ENCODE data around the gene PPIB. TPM values are rescaled to one million over a fixed set of nuclear protein-coding genes. Genes with fewer than 3 reads are reported as not detected.

The PPIB gene
- total RNA-seq, 1 donor from 2014 or later = 425 TPM

DNA sequence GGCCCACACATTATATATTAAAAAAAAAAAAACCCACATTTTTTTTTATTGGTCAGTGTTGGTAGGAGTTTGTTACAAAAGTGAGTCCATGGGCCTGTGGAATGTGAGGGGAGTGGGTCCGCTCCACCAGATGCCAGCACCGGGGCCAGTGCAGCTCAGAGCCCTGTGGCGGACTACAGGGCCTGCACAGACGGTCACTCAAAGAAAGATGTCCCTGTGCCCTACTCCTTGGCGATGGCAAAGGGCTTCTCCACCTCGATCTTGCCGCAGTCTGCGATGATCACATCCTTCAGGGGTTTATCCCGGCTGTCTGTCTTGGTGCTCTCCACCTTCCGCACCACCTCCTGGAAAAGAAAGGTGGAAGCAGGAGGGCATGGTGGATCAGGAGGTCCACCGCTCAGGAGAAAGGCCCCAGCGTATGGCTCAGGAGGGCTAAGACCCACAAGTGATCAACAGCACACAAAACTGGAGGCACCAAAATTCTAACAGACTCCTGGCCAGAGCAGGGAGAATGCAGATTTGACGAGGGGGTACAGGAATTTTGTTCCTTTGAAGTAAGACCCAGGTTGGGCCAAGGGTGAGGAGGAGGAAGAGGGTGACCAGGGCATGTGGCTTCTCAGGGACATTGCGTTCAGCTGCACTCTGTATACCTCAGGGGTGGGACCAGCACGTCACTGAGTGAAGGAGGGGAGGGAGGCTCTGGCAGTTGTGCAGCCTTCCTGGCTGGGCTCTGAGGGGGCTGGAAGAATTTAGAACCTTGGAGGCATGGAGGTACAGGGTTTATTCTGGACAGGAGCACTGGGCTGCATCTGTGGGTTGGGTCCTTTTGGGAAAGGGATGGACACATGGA lies 6.8 kb downstream of the PPIB start:
- no peak for DNase-seq (ENCODE audit: low spot score in 2 of 2, unreplicated experiment in 2 of 2)
- H3K36me3 Mint-ChIP-seq = peaks cover 33% of the 10 kb centered on the region
- H3K4me3 Mint-ChIP-seq = no peak overlapping the region
- H3K27me3 Mint-ChIP-seq (ENCODE audit: low read depth) = peaks cover 17% of the 10 kb centered on the region
- H3K9me3 Mint-ChIP-seq = no peaks in the 10 kb centered on the region
- TF ChIP-seq, protein P1, sequence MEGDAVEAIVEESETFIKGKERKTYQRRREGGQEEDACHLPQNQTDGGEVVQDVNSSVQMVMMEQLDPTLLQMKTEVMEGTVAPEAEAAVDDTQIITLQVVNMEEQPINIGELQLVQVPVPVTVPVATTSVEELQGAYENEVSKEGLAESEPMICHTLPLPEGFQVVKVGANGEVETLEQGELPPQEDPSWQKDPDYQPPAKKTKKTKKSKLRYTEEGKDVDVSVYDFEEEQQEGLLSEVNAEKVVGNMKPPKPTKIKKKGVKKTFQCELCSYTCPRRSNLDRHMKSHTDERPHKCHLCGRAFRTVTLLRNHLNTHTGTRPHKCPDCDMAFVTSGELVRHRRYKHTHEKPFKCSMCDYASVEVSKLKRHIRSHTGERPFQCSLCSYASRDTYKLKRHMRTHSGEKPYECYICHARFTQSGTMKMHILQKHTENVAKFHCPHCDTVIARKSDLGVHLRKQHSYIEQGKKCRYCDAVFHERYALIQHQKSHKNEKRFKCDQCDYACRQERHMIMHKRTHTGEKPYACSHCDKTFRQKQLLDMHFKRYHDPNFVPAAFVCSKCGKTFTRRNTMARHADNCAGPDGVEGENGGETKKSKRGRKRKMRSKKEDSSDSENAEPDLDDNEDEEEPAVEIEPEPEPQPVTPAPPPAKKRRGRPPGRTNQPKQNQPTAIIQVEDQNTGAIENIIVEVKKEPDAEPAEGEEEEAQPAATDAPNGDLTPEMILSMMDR (IDR thresholded peaks at IDR 0.05; ENCODE audit: unreplicated experiment) = no peak
- H3K27ac Mint-ChIP-seq = no peak overlapping the region
- peaks cover 18% of the 10 kb centered on the region for H3K4me1 Mint-ChIP-seq

DNA sequence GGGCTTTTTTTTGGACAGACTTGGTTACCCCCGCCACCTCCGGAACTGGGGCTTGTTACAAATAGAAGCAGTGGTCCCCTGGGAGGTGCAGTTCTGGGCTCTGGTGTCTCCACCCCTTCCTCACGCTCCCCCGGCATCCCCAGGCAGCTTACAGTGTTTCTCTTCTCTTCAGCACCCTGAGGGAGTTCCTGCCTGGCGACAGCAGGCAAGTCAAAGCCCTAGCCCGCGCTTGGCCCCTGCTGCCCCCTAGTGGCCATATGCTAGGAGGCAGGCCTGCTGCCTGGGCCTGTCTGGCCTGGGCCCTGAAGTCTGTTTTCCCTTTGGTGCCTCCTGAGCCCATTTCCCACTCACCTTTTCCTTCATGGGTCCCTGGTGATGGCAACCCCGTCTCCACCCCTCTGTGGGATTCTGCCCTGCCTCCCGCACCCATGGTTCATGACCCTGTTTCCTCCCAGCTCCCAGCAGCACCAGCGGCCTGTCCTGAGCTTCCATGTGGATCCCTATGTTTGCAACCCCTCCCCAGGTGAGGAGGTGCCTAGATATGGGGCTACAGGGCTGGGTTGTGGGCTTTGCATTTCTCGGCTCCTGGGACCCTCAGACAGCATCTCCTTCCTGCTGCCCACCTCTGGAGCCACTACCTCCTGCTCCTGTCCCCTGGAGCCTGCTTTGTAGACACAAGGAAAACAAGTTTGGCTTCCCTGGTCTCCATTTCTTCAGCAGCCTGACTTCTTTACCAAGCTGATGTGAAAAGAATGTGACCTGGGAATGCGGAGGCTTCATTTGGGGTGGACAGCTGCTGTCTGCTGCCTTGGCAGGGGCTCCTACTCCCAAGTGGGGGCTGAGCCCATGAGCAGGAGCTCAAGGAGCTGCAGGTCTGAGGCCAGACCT lies 9.1 kb downstream of the PPIB start:
- Mint-ChIP-seq H3K27ac (peak overlapping the region; percentile 82), H3K27me3 (ENCODE audit: low read depth) (peaks cover 34% of the 10 kb centered on the region), H3K4me1 (peaks cover 14% of the 10 kb centered on the region), H3K9me3 (no peaks in the 10 kb centered on the region), H3K36me3 (peaks cover 22% of the 10 kb centered on the region), H3K4me3 (peak overlapping the region; percentile 49)
- peak; percentile 77 to 97 for DNase-seq (ENCODE audit: low spot score in 2 of 2, unreplicated experiment in 2 of 2)
- TF ChIP-seq, protein P1 (IDR thresholded peaks at IDR 0.05; ENCODE audit: unreplicated experiment) = peak; percentile 96

DNA sequence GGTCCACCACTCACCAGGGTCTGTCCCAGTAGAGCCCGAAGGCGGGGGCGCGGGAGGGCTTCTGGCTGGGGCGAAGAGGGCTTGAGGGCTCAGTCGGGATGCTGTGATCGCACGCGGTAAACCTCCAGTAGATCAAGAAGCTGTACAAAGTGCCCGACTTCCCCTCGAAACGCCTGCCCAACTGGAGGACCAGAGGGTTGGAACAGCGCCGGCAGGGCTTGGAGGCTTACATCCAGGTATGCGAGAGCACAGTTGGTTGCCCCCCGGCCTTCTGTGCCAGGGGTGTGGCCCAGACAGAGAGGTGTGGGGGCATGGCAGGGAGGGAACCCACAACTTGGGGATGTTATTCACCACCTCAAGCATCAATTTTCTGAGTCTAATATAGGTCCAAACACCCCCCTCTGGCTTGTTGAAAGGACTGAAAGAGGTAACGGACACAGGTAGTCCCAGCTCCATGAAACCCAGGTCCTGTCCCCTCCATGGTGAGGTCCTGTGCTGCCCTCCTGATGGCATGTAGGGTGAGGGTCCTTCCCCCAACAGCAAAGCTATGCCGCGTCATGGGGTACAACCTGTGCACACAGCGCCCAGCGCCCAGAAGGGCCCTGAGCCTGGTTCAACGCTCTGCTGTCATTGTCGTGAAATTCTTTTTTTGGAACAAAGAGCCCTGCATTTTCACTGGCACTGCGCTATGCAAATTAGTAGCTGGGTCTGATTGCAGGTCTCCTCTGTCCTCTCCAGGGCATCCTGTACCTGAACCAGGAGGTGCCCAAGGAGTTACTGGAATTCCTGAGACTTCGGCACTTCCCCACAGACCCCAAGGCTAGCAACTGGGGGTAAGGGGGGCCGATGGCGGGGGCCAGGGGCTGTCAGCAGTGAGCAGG lies 10.1 kb downstream of the PPIB start:
- Mint-ChIP-seq H3K27ac (no peak overlapping the region), H3K9me3 (no peaks in the 10 kb centered on the region), H3K36me3 (peaks cover 14% of the 10 kb centered on the region), H3K4me1 (peaks cover 12% of the 10 kb centered on the region), H3K27me3 (ENCODE audit: low read depth) (peaks cover 34% of the 10 kb centered on the region), H3K4me3 (peak overlapping the region; percentile 42)
- TF ChIP-seq, protein P1 (IDR thresholded peaks at IDR 0.05; ENCODE audit: unreplicated experiment) = no peak
- no peak for DNase-seq (ENCODE audit: low spot score in 2 of 2, unreplicated experiment in 2 of 2)

DNA sequence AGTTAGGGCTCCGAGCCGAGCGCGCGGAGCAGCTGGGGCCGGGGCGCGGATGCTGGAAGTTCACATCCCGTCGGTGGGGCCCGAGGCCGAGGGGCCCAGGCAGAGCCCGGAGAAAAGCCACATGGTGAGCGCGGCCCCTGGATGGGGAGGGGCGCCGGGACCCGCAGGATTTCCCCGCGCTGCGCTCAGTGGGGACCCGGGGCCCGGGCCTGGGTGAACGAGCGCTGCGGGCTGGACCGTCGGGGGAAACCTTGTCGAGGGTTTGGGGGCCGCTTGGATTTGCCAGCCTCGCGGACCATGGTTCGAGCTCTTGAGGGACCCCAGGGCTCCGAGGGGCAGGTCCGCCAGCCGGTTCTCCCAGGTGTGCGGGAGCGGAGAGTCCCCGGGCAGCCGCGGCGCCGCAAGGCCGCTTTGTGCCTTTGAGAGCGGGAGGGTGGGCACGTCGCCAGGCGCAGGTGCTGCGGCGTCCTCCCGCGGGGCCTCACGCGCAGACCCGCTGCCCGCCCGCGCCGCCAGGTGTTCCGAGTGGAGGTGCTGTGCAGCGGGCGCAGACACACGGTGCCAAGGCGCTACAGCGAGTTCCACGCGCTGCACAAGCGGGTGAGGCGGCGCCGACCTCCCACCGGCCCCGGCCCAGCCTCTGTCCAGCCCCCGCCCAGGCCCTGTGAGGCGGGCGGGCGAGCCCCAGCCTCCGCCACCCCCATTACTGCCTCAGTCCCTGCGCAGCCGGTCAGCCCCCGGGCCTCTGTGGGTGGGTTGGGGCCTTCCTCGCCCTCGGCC lies 10.9 kb downstream of the PPIB start, which contains the start of gene SNX22:
SNX22 (plus strand) TSS at position 5 of the 780 bp plus-strand sequence; CDS start at position 50, 45 bp downstream.
- peaks cover 34% of the 10 kb centered on the region for H3K27me3 Mint-ChIP-seq (ENCODE audit: low read depth)
- H3K9me3 Mint-ChIP-seq = no peaks in the 10 kb centered on the region
- H3K27ac Mint-ChIP-seq = no peak within 1 kb of the TSS
- peak in 1 of 2 experiments; percentile 55 for DNase-seq (ENCODE audit: low spot score in 2 of 2, unreplicated experiment in 2 of 2)
- H3K4me1 Mint-ChIP-seq = peaks cover 12% of the 10 kb centered on the region
- TF ChIP-seq, protein P1 (IDR thresholded peaks at IDR 0.05; ENCODE audit: unreplicated experiment) = no peak
- peaks cover 7% of the 10 kb centered on the region for H3K36me3 Mint-ChIP-seq
- peak within 1 kb of the TSS; percentile 68 for H3K4me3 Mint-ChIP-seq

All from mesothelial cell of epicardium (in vitro differentiated cells).